Mesodermal cell (in vitro differentiated cells): ENCODE measurements around the gene VPS39.

Experiments used
- H3K27ac ChIP-seq: 2 replicates; pipeline ENCODE4 v1.7.0; 2013; ENCODE audit warnings: mild to moderate bottlenecking, low read depth, low read length, moderate library complexity; ENCODE audit not compliant: severe bottlenecking
- H3K36me3 ChIP-seq: 2 replicates; pipeline ENCODE4 v1.7.1; 2013; ENCODE audit warnings: mild to moderate bottlenecking, low read length, moderate library complexity; ENCODE audit not compliant: control insufficient read depth, insufficient read depth
- H3K4me1 ChIP-seq: one replicate; pipeline ENCODE4 v1.7.1; 2013; ENCODE audit warnings: mild to moderate bottlenecking, low read length; ENCODE audit not compliant: insufficient read depth, control insufficient read depth, poor library complexity, severe bottlenecking
- H3K4me3 ChIP-seq: 2 replicates; pipeline ENCODE4 v1.7.0; 2013; ENCODE audit warnings: low read length, control low read depth, mild to moderate bottlenecking; ENCODE audit not compliant: insufficient read depth, poor library complexity, severe bottlenecking; ENCODE audit errors: extremely low read depth
- H3K9me3 ChIP-seq: 2 replicates; pipeline ENCODE4 v1.7.1; 2013; ENCODE audit warnings: mild to moderate bottlenecking, low read length, moderate library complexity; ENCODE audit not compliant: control insufficient read depth
- WGBS, 2 experiments: methylation state at CpG; one replicate each; pipeline ENCODE4 v1.1.5; 2013; ENCODE audit warnings: missing lambda C conversion rate in 2 of 2; ENCODE audit not compliant: insufficient coverage in 2 of 2; 5-methylcytosine and 5-hydroxymethylcytosine counted together

The VPS39 gene

DNA sequence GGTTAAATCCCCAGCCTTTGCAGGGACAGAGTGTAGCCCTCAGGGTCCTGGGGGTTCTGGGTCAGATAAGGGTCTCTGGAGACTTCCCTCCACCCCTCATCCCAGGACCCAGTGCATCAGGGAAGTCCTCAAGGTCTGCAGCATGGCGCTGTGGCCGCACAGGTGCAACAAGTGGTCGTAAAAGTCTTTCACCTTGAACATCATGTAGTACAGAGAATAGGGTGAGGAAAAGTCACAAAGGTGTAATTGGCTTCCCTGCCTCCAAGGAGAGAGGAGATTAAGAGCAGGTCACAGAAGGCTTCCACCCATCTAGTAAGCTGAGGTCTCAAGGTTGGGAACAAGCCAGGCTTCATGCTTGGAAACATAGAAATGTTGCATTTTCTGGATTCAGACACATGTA, 84.6 kb downstream of the VPS39 start:
- Histone ChIP-seq H3K9me3 (no peaks in the 10 kb centered on the region), H3K4me1 (no peaks in the 10 kb centered on the region), H3K36me3 (no peaks in the 10 kb centered on the region), H3K27ac (no peak overlapping the region), H3K4me3 (no peak overlapping the region)
- WGBS, 2 experiments: 94 to 100% methylated on average over 1 to 3 of the region's 3 CpGs

DNA sequence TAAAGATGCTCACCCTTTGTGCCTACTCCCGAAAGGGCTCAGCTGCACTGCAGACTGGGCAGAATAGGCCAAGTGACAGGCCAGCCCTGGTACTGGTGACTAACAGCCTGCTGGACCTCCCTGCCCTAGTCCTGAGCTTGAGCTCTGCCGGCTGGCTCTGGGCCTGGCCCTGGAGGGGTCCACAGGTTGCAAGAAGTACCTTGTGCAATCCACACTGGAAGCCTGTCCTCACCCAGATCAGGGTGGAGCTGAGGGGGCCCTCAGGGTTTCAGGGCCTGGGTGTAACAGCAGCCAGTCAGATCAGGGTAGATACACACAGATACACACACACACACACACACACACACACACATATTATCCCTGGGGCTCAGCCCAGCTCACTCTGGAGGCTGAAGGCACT, 86.4 kb downstream of the VPS39 start:
- H3K4me3 ChIP-seq: no peak overlapping the region
- H3K4me1 ChIP-seq: no peaks in the 10 kb centered on the region
- H3K27ac ChIP-seq: no peak overlapping the region
- no peaks in the 10 kb centered on the region for H3K36me3 ChIP-seq
- WGBS, 2 experiments: 45 to 50% methylated on average over 2 of the region's 2 CpGs
- H3K9me3 ChIP-seq: no peaks in the 10 kb centered on the region

DNA sequence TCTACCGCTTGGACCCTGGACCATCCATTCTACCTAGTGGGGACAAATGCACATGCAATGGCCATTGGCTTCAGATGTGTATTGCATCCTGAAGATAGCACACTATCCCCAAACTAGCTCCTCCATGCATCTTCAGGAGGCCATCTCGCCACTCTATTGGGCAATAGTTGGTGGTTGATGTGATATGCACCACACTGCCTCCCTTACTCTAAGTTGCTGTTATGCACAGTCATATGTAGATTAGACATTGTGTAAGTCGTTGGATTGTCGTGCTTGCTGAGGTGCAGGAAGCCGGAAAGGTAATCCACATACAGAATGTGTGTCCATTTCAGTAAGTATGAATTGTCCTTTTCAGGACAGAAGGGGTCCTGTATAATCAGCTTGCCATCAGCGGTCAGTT, 87.1 kb downstream of the VPS39 start:
- H3K36me3 ChIP-seq: no peaks in the 10 kb centered on the region
- no peak overlapping the region for H3K27ac ChIP-seq
- peaks cover 4% of the 10 kb centered on the region for H3K9me3 ChIP-seq
- 94 to 97% methylated on average over 5 of the region's 6 CpGs for WGBS, 2 experiments
- no peak overlapping the region for H3K4me3 ChIP-seq
- no peaks in the 10 kb centered on the region for H3K4me1 ChIP-seq

DNA sequence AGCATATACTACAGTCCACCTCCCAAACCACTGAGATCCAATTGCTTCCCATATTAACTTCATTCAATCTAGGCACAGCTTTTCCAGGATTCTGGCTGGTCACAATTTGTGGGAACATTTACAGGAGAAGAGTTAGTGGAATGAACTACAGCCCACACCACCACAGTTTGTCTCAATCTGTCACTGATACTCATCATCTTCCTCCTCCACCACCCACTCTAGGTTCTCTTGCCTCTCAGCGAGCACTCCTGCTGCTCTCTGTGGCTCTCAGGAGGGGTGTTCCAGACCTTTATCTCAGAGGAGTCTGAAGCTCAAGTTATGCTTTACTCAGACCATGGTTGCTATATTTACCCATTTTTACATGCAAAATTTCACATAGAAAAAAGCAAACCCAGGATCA, 87.8 kb downstream of the VPS39 start:
- Histone ChIP-seq H3K9me3 (peaks cover 4% of the 10 kb centered on the region), H3K4me1 (no peaks in the 10 kb centered on the region), H3K36me3 (no peaks in the 10 kb centered on the region), H3K4me3 (no peak overlapping the region), H3K27ac (no peak overlapping the region)
- 100% methylated on average over 1 of the region's 1 CpG for WGBS, 2 experiments

DNA sequence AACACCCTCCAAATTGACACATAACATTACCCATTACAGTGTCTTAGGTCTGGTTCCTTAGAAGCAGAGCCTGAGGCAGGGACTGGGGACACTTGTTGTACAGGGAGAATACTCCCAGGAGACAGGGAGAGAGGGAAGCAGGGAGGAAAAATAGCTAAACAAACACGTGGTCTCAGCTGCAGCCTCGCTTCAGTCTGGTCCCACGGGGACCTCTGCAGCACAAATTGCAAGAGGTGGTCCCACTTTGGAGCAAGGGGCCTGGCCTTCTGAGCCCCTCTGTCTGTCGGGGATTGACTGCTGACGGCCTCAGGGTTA, 88.7 kb downstream of the VPS39 start:
- 69 to 72% methylated on average over 5 of the region's 5 CpGs for WGBS, 2 experiments
- no peaks in the 10 kb centered on the region for H3K4me1 ChIP-seq
- H3K4me3 ChIP-seq: no peak overlapping the region

DNA sequence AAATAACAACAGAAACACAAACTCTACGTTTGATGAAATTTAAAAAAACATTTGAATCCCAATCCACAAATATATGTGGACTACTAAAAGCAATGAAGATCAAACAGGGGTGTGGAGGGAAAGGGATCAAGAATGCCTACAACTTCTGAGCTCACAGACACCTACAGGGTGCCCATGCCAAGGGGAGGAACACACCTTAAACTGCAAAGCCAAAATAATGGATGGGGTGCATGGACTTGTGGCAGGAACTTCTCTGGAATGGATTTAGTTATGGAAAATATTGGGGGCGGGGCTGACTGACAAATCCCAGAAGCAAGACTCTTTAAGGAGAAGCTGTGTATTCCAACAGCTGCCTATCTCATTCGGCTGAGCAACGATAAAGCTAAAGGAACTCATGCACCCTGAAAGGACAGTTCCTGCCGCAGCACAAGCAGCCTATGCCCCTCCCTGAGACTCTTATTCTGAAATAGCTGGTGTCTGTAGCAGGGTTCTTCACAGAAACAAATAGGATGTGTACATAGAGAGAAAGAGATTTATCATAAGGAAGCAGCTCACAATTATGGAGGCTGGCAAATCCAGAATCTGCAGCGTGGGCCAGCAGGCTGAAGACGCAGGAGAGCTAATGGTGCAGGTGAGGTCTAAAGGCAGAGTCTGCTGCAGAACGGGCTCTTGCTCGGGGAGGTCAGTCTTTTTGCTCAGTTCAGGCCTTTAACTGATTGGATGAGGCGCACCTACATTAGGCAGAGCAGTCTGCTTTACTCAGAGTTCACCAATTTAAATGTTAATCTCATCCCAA, 89.3 kb downstream of the VPS39 start:
- Histone ChIP-seq H3K36me3 (no peaks in the 10 kb centered on the region), H3K4me3 (no peak overlapping the region), H3K9me3 (peaks cover 4% of the 10 kb centered on the region), H3K27ac (no peak overlapping the region), H3K4me1 (no peaks in the 10 kb centered on the region)
- 64 to 66% methylated on average over 6 to 9 of the region's 10 CpGs for WGBS, 2 experiments

More for the DNA sequence above, 88.7 kb downstream of the VPS39 start:
- Histone ChIP-seq H3K27ac (no peak overlapping the region), H3K9me3 (peaks cover 4% of the 10 kb centered on the region), H3K36me3 (no peaks in the 10 kb centered on the region)

DNA sequence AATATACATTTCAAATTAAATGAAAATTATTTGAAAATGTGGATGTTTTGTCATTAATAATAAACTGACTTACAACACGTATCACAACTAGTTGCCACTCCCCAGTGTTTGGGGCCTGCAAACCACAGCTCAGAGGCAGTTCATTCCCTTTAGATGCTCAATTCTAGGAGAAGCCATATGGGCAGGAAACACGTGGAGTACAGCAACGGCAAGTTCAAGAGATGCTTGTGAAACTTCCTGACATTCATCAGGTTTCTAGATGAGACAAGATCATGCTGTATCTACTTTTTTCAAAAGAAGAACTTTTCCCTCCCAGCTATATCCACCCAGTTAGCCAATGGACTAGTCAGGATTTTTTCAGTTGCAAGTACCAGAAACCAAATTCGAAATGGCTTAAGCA, 96.2 kb downstream of the VPS39 start:
- H3K36me3 ChIP-seq: no peaks in the 10 kb centered on the region
- H3K9me3 ChIP-seq: peaks cover 4% of the 10 kb centered on the region
- H3K4me1 ChIP-seq: no peaks in the 10 kb centered on the region
- H3K4me3 ChIP-seq: no peak overlapping the region
- no peak overlapping the region for H3K27ac ChIP-seq
- WGBS, 2 experiments: 94 to 95% methylated on average over 2 to 3 of the region's 4 CpGs

DNA sequence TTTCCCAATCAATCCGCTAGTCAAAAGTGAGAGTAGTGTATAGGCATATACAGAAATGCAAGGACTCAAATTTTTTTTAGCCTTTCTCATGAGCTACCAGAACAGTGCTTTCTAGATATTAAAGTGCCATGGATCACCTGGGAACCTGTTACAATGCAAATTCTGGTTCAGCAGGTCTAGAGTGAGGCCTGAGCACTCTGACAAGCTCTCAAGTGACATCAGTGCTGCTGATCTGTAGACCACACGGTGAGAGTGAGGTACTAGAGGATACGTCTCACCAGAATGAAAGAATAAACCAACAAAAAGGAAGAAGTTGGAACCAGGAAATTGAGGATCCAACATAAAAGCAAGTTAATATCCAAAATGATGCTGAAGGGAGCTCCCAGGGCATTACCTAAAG, 97.7 kb downstream of the VPS39 start:
- H3K9me3 ChIP-seq: no peaks in the 10 kb centered on the region
- H3K4me1 ChIP-seq: no peaks in the 10 kb centered on the region
- H3K27ac ChIP-seq: no peak overlapping the region
- no peaks in the 10 kb centered on the region for H3K36me3 ChIP-seq
- 58 to 71% methylated on average over 2 of the region's 3 CpGs for WGBS, 2 experiments
- H3K4me3 ChIP-seq: no peak overlapping the region

DNA sequence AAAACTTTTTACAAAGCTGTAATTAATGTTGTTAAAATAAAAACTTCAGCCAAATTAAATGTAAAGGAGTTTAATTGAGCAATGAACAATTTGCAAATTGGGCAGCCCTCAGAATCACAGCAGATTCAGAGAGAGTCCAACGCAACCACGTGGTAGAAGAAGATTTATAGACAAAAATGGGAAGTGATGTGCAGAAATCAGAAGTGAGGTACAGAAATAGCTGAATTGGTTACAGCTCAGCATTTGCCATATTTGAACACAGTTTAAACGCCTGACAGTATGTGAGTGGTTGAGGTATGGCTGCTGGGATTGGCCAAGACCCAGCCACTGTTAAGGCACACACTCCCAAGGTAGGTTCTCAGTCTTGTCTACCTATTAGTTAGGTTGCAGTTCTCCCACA, 99.3 kb downstream of the VPS39 start:
- H3K36me3 ChIP-seq: no peaks in the 10 kb centered on the region
- H3K9me3 ChIP-seq: no peaks in the 10 kb centered on the region
- H3K27ac ChIP-seq: no peak overlapping the region
- H3K4me1 ChIP-seq: no peaks in the 10 kb centered on the region
- H3K4me3 ChIP-seq: no peak overlapping the region
- 92 to 98% methylated on average over 2 of the region's 3 CpGs for WGBS, 2 experiments
